GM21717 (cell line): ENCODE results near the gene PROSER1.
"Not testable (repeated sequence)": the region's sequence is repeated elsewhere in the genome, so short reads cannot be mapped to it uniquely, and the experiment has no call there.

ENCODE experiments used
- ATAC-seq: cut with Tn5 transposase; IDR thresholded peaks from one replicate; pipeline ENCODE4 v1.9.1; 2021; ENCODE audit warnings: mild to moderate bottlenecking, moderate library complexity; ENCODE audit not compliant: unreplicated experiment

Gene PROSER1

GRCh38 chr13:39037880-39038568 lies at the start of gene PROSER1, which contains the start of gene NHLRC3:
Gene PROSER1 (minus strand): TSS chr13:39038089. CDS start chr13:39037242, 847 bp downstream.
Gene NHLRC3 (plus strand): TSS chr13:39038456. CDS start chr13:39038640, 184 bp downstream.
- ATAC-seq = peak; percentile 71

GRCh38 chr13:39086251-39086945 lies 48.5 kb upstream of the PROSER1 start:
- ATAC-seq = not testable (repeated sequence)

- ATAC-seq = no peak
These were observed 36.1 kb upstream of the PROSER1 start for GRCh38 chr13:39073983-39074382.

GRCh38 chr13:39072842-39073241 lies 35.0 kb upstream of the PROSER1 start:
- ATAC-seq = no peak

- no peak for ATAC-seq
These were observed 24.1 kb upstream of the PROSER1 start for GRCh38 chr13:39062004-39062403.

GRCh38 chr13:39058040-39058439 lies 20.2 kb upstream of the PROSER1 start:
- ATAC-seq = no peak

- no peak for ATAC-seq
These were observed 18.1 kb upstream of the PROSER1 start for GRCh38 chr13:39056018-39056417.

- peak; percentile 63 for ATAC-seq
These were observed 16.2 kb upstream of the PROSER1 start for GRCh38 chr13:39054112-39054511.

- ATAC-seq = no peak
These were observed 15.1 kb upstream of the PROSER1 start for GRCh38 chr13:39052944-39053343.

- ATAC-seq = no peak
These were observed 13.3 kb upstream of the PROSER1 start for GRCh38 chr13:39051157-39051556.

- ATAC-seq = no peak
These were observed 11.4 kb upstream of the PROSER1 start for GRCh38 chr13:39049274-39049673.

- no peak for ATAC-seq
These were observed 10.9 kb upstream of the PROSER1 start for GRCh38 chr13:39048806-39049205.

GRCh38 chr13:39047560-39047959 lies 9.7 kb upstream of the PROSER1 start:
- ATAC-seq = no peak

GRCh38 chr13:39044536-39044935 lies 6.6 kb upstream of the PROSER1 start:
- peak; percentile 94 for ATAC-seq

GRCh38 chr13:39040206-39040605 lies 2.3 kb upstream of the PROSER1 start:
- no peak for ATAC-seq

- no peak for ATAC-seq
These were observed 1.2 kb upstream of the PROSER1 start for GRCh38 chr13:39039041-39039440.

GRCh38 chr13:39038569-39039030 lies 711 bp upstream of the PROSER1 start:
- ATAC-seq = peak; percentile 42

- peak; percentile 25 for ATAC-seq
These were observed 444 bp downstream of the PROSER1 start for GRCh38 chr13:39037410-39037879.

- no peak for ATAC-seq
These were observed 1.7 kb downstream of the PROSER1 start for GRCh38 chr13:39036212-39036611.

GRCh38 chr13:39035799-39036198 lies 2.1 kb downstream of the PROSER1 start:
- no peak for ATAC-seq

- no peak for ATAC-seq
These were observed 2.7 kb downstream of the PROSER1 start for GRCh38 chr13:39035204-39035603.

GRCh38 chr13:39034085-39034484 lies 3.8 kb downstream of the PROSER1 start:
- ATAC-seq = no peak
